Aorta (tissue), 5 donors: ENCODE results near the gene TSPAN18. TPM values are rescaled to one million over a fixed set of nuclear protein-coding genes. Genes with fewer than 3 reads are reported as not detected.
A peak's percentile ranks its signal among the peaks of the same experiment; 100 is the strongest.

ENCODE experiments used
- ATAC-seq: fragments of 200-7000 bp; cut with Tn5 transposase; one replicate; pipeline ENCODE4 v1.9.1; 2022; ENCODE audit warnings: moderate library complexity; ENCODE audit not compliant: low FRiP score
- DNase-seq, 2 donors: peaks; one replicate each; pipeline ENCODE4 v3.0.0-alpha.2; 2020
- H3K27ac ChIP-seq, 2 donors: one replicate each; pipeline ENCODE4 v1.5.1; 2013; ENCODE audit warnings: low read length in 2 of 2, mild to moderate bottlenecking in 2 of 2, moderate library complexity in 2 of 2, control low read depth in 1 of 2, inconsistent platforms in 1 of 2, low read depth in 1 of 2
- H3K27me3 ChIP-seq, 2 donors: one replicate each; pipeline ENCODE4 v1.6.1; 2013; ENCODE audit warnings: control low read depth in 1 of 2, low read length in 1 of 2, mild to moderate bottlenecking in 1 of 2, moderate library complexity in 1 of 2; ENCODE audit not compliant: insufficient read depth in 2 of 2, control insufficient read depth in 1 of 2
- H3K36me3 ChIP-seq, 2 donors: one replicate each; pipeline ENCODE4 v1.6.1; 2013; ENCODE audit warnings: control low read depth in 1 of 2, low read length in 1 of 2, mild to moderate bottlenecking in 1 of 2; ENCODE audit not compliant: insufficient read depth in 2 of 2, control insufficient read depth in 1 of 2
- H3K4me1 ChIP-seq, 2 donors: one replicate each; pipeline ENCODE4 v1.6.1; 2013; ENCODE audit warnings: low read length in 2 of 2, control low read depth in 1 of 2, mild to moderate bottlenecking in 1 of 2, moderate library complexity in 1 of 2; ENCODE audit not compliant: insufficient read depth in 2 of 2, control insufficient read depth in 1 of 2
- H3K4me3 ChIP-seq, 2 donors: one replicate each; pipeline ENCODE4 v1.5.1; 2013; ENCODE audit warnings: low read length in 2 of 2, control low read depth in 1 of 2, mild to moderate bottlenecking in 1 of 2
- H3K9me3 ChIP-seq: one replicate; pipeline ENCODE4 v1.6.1; 2013; ENCODE audit warnings: mild to moderate bottlenecking, low read length; ENCODE audit not compliant: control insufficient read depth
- WGBS, 2 donors: extraction: QIAGEN DNeasy Blood & Tissue Kit; methylation state at CpG; one replicate each; pipeline ENCODE4 v1.1.7; 2013; 5-methylcytosine and 5-hydroxymethylcytosine counted together
- intact Hi-C, 2 donors: fragments of 100-400 bp; cut with DNase I; formaldehyde crosslinking; loops; one replicate each; pipeline versions ENCODE4 v1.14.2 to v1.15.0; 2022
- polyA plus RNA-seq, 2 donors: library from polyadenylated mRNA; stranded (reverse); fragments of 200-250 nt; gene quantifications; one replicate each; pipeline ENCODE4 v1.2.3, GENCODE V29; 2013
- total RNA-seq, 2 donors: library from RNA; stranded (reverse); fragmentation: NEBNext Ultra II Directional; extraction: Animal tissue kit (Norgen Biotek cat#: 25700); gene quantifications; one replicate each; pipeline ENCODE4 v1.2.1, GENCODE V29; 2021
- donor health status: healthy with polysubstance abuse.
- donor health status: Bipolar disorder and iron deficiency.
- donor health status: DM: no; HTN: no; CAD: no.
- donor health status: DM: no; HTN: no; CAD: no.
- donor health status: DM: yes; HTN: yes; CAD: no.

TSPAN18 gene
- total and polyA plus RNA-seq, 4 donors, result 1.0 to 44.9 (median 18.0) TPM

GRCh38 chr11:44738791-44739190 is 12.0 kb downstream of the TSPAN18 start:
- DNase-seq (no peak), ATAC-seq (no peak)
- 93 to 97% methylated on average over 5 of the region's 5 CpGs for WGBS, 2 donors
- H3K4me3 ChIP-seq, result no peak overlapping the region
- H3K9me3 ChIP-seq, result no peaks in the 10 kb centered on the region
- no peaks in the 10 kb centered on the region for H3K27me3 ChIP-seq
- H3K4me1 ChIP-seq, result no peaks in the 10 kb centered on the region
- H3K27ac ChIP-seq, result no peak overlapping the region
- intact Hi-C loops, result no loop called here
- no peaks in the 10 kb centered on the region for H3K36me3 ChIP-seq

GRCh38 chr11:44740967-44741366 is 14.2 kb downstream of the TSPAN18 start:
- intact Hi-C loops, result no loop called here
- DNase-seq (no peak), ATAC-seq (no peak)
- no peak overlapping the region for H3K4me3 ChIP-seq
- H3K27me3 ChIP-seq, result no peaks in the 10 kb centered on the region
- H3K9me3 ChIP-seq, result no peaks in the 10 kb centered on the region
- WGBS, 2 donors, result 52 to 65% methylated on average over 8 of the region's 8 CpGs
- no peak overlapping the region for H3K27ac ChIP-seq
- no peaks in the 10 kb centered on the region for H3K4me1 ChIP-seq
- no peaks in the 10 kb centered on the region for H3K36me3 ChIP-seq

- ATAC-seq (no peak), DNase-seq (no peak)
- H3K4me1 ChIP-seq, result no peaks in the 10 kb centered on the region
- H3K27ac ChIP-seq, result no peak overlapping the region
- 91 to 92% methylated on average over 4 of the region's 4 CpGs for WGBS, 2 donors
- H3K4me3 ChIP-seq, result no peak overlapping the region
- no peaks in the 10 kb centered on the region for H3K9me3 ChIP-seq
- no peaks in the 10 kb centered on the region for H3K36me3 ChIP-seq
- H3K27me3 ChIP-seq, result no peaks in the 10 kb centered on the region
- intact Hi-C loops, result no loop called here
These were observed 15.2 kb downstream of the TSPAN18 start for GRCh38 chr11:44741976-44742375.

GRCh38 chr11:44742508-44743246 is 15.9 kb downstream of the TSPAN18 start:
- Histone ChIP-seq H3K27me3 (no peaks in the 10 kb centered on the region), H3K4me1 (no peaks in the 10 kb centered on the region), H3K9me3 (no peaks in the 10 kb centered on the region), H3K27ac (no peak overlapping the region), H3K4me3 (no peak overlapping the region), H3K36me3 (no peaks in the 10 kb centered on the region)
- DNase-seq (no peak), ATAC-seq (no peak)
- 96% methylated on average over 11 of the region's 11 CpGs for WGBS, 2 donors
- intact Hi-C loops, result no loop called here

- intact Hi-C loops, result no loop called here
- no peaks in the 10 kb centered on the region for H3K4me1 ChIP-seq
- WGBS, 2 donors, result 96% methylated on average over 12 of the region's 12 CpGs
- DNase-seq (no peak), ATAC-seq (no peak)
- H3K27me3 ChIP-seq, result no peaks in the 10 kb centered on the region
- H3K36me3 ChIP-seq, result no peaks in the 10 kb centered on the region
- no peaks in the 10 kb centered on the region for H3K9me3 ChIP-seq
- H3K27ac ChIP-seq, result no peak overlapping the region
- no peak overlapping the region for H3K4me3 ChIP-seq
These were observed 16.6 kb downstream of the TSPAN18 start for GRCh38 chr11:44743326-44743725.

- Histone ChIP-seq H3K9me3 (no peaks in the 10 kb centered on the region), H3K27ac (no peak overlapping the region), H3K4me3 (no peak overlapping the region), H3K27me3 (no peaks in the 10 kb centered on the region), H3K4me1 (no peaks in the 10 kb centered on the region), H3K36me3 (no peaks in the 10 kb centered on the region)
- WGBS, 2 donors, result 96 to 98% methylated on average over 5 of the region's 5 CpGs
- intact Hi-C loops, result no loop called here
- DNase-seq (no peak), ATAC-seq (peak; percentile 28)
These were observed 17.3 kb downstream of the TSPAN18 start for GRCh38 chr11:44743959-44744557.

GRCh38 chr11:44746894-44747293 is 20.1 kb downstream of the TSPAN18 start:
- H3K27ac ChIP-seq, result no peak overlapping the region
- no peaks in the 10 kb centered on the region for H3K36me3 ChIP-seq
- H3K4me1 ChIP-seq, result peaks cover 0 to 5% of the 10 kb centered on the region in 2 donors
- peak in 1 of 2 donors; percentile 55 for DNase-seq
- ATAC-seq, result no peak
- no peak overlapping the region for H3K4me3 ChIP-seq
- intact Hi-C loops, result no loop called here
- H3K9me3 ChIP-seq, result no peaks in the 10 kb centered on the region
- 34 to 43% methylated on average over 7 of the region's 7 CpGs for WGBS, 2 donors
- H3K27me3 ChIP-seq, result no peaks in the 10 kb centered on the region

GRCh38 chr11:44747316-44747715 is 20.6 kb downstream of the TSPAN18 start:
- WGBS, 2 donors, result 56 to 64% methylated on average over 7 of the region's 7 CpGs
- no peaks in the 10 kb centered on the region for H3K27me3 ChIP-seq
- no peak overlapping the region for H3K4me3 ChIP-seq
- intact Hi-C loops, result no loop called here
- DNase-seq (no peak), ATAC-seq (no peak)
- H3K27ac ChIP-seq, result no peak overlapping the region
- H3K4me1 ChIP-seq, result peaks cover 0 to 5% of the 10 kb centered on the region in 2 donors
- H3K9me3 ChIP-seq, result no peaks in the 10 kb centered on the region
- no peaks in the 10 kb centered on the region for H3K36me3 ChIP-seq

GRCh38 chr11:44747836-44748235 is 21.1 kb downstream of the TSPAN18 start:
- 91 to 92% methylated on average over 5 of the region's 5 CpGs for WGBS, 2 donors
- H3K27ac ChIP-seq, result no peak overlapping the region
- H3K36me3 ChIP-seq, result no peaks in the 10 kb centered on the region
- H3K9me3 ChIP-seq, result no peaks in the 10 kb centered on the region
- peaks cover 0 to 5% of the 10 kb centered on the region in 2 donors for H3K4me1 ChIP-seq
- H3K4me3 ChIP-seq, result no peak overlapping the region
- intact Hi-C loops, result no loop called here
- no peak for DNase-seq
- H3K27me3 ChIP-seq, result no peaks in the 10 kb centered on the region
- ATAC-seq, result no peak
